SK-N-SH (cell line): ENCODE data around the gene ASPDH.

Experiments
- CHD2 ChIP-seq: fragments of 150-350 bp; IDR thresholded peaks from 2 replicates; pipeline ENCODE4 v1.6.1; 2018; ENCODE audit warnings: low read length; ENCODE audit not compliant: partially characterized antibody
- EP300 ChIP-seq, 2 experiments: IDR thresholded peaks; 2 replicates each; pipeline versions ENCODE4 v1.4.0 to v1.6.1; 2012; ENCODE audit warnings: borderline replicate concordance in 1 of 2, low read depth in 1 of 2, low read length in 1 of 2
- FOXM1 ChIP-seq: IDR thresholded peaks from 2 replicates; pipeline ENCODE4 v1.4.0; 2012; ENCODE audit warnings: low read depth, mild to moderate bottlenecking
- MEF2A ChIP-seq: IDR thresholded peaks from 2 replicates; pipeline ENCODE4 v1.4.0; 2012; ENCODE audit warnings: low read depth, borderline replicate concordance
- POLR2AphosphoS5 ChIP-seq: IDR thresholded peaks from 2 replicates; pipeline ENCODE4 v1.6.1; 2012; ENCODE audit warnings: low read depth, low read length
- TAF1 ChIP-seq: IDR thresholded peaks from 2 replicates; pipeline ENCODE4 v1.6.1; 2012; ENCODE audit warnings: low read depth, mild to moderate bottlenecking, low read length, moderate library complexity, borderline replicate concordance
- TF ChIP-seq, protein P1 (sequence below): fragments of 200-600 bp; sonication (generic); IDR thresholded peaks from 2 replicates; pipeline ENCODE4 v1.6.1; 2017; ENCODE audit warnings: antibody characterized with exemption, mild to moderate bottlenecking, moderate library complexity
- TF ChIP-seq, protein P2 (sequence below): IDR thresholded peaks from 2 replicates; pipeline ENCODE4 v1.4.0; 2012; ENCODE audit warnings: low read depth, borderline replicate concordance

DNA sequence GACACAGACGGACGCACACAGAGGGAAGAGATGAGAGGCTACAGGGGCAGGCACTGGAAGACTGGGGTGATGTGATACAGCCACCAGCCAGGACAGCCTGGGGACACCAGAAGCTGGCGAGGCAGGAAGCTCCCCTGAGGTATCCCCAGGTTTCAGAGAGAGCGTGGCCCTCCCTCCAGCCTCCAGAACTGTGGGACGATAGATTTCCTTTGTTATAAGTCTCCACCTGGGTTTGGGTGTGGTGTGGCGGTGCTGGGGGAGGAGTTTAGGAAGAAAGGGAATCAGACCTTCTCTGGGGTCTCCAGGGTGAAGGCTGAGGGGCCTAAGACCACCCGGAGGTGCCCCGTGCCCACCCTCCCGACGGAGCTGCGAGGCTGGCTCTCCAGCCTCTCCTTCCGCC lies 2.7 kb upstream of the ASPDH start:
- TF ChIP-seq, protein P1, sequence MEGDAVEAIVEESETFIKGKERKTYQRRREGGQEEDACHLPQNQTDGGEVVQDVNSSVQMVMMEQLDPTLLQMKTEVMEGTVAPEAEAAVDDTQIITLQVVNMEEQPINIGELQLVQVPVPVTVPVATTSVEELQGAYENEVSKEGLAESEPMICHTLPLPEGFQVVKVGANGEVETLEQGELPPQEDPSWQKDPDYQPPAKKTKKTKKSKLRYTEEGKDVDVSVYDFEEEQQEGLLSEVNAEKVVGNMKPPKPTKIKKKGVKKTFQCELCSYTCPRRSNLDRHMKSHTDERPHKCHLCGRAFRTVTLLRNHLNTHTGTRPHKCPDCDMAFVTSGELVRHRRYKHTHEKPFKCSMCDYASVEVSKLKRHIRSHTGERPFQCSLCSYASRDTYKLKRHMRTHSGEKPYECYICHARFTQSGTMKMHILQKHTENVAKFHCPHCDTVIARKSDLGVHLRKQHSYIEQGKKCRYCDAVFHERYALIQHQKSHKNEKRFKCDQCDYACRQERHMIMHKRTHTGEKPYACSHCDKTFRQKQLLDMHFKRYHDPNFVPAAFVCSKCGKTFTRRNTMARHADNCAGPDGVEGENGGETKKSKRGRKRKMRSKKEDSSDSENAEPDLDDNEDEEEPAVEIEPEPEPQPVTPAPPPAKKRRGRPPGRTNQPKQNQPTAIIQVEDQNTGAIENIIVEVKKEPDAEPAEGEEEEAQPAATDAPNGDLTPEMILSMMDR: no peak
- TF ChIP-seq EP300 (IDR thresholded peaks at IDR 0.05; ENCODE audit: borderline replicate concordance in 1 of 2, low read depth in 1 of 2, low read length in 1 of 2): no peak
- TF ChIP-seq, protein P2, sequence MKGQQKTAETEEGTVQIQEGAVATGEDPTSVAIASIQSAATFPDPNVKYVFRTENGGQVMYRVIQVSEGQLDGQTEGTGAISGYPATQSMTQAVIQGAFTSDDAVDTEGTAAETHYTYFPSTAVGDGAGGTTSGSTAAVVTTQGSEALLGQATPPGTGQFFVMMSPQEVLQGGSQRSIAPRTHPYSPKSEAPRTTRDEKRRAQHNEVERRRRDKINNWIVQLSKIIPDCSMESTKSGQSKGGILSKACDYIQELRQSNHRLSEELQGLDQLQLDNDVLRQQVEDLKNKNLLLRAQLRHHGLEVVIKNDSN: no peak
- TF ChIP-seq POLR2AphosphoS5: no peak
- TF ChIP-seq FOXM1: no peak
- no peak for TF ChIP-seq MEF2A
- no peak for TF ChIP-seq CHD2
- no peak for TF ChIP-seq TAF1
